ENCODE measurements around the gene CROT. TPM values are rescaled to one million over a fixed set of nuclear protein-coding genes. Genes with fewer than 3 reads are reported as not detected.

CROT gene
- total RNA-seq, 4 donors from 2014 or later: 12.0 to 20.7 (median 12.7) TPM

- Histone ChIP-seq H3K27me3 (no peaks in the 10 kb centered on the region), H3K36me3 (peaks cover 0 to 85% of the 10 kb centered on the region in 2 donors), H3K9me3 (no peaks in the 10 kb centered on the region), H3K27ac (no peak overlapping the region), H3K4me1 (no peaks in the 10 kb centered on the region), H3K4me3 (no peak overlapping the region)
- no peak for ATAC-seq
- TF ChIP-seq POLR2A (IDR thresholded peaks at IDR 0.05) (no peak), CTCF (IDR thresholded peaks at IDR 0.05) (no peak), EP300 (IDR thresholded peaks at IDR 0.05) (no peak), POLR2AphosphoS5 (IDR thresholded peaks at IDR 0.05) (no peak)
These were observed 18.8 kb downstream of the CROT start for GRCh38 chr7:87364246-87364645.

- TF ChIP-seq EP300 (IDR thresholded peaks at IDR 0.05): no peak
- no peak for TF ChIP-seq POLR2A (IDR thresholded peaks at IDR 0.05)
- Histone ChIP-seq H3K9me3 (no peaks in the 10 kb centered on the region), H3K4me1 (no peaks in the 10 kb centered on the region), H3K4me3 (no peak overlapping the region), H3K27me3 (no peaks in the 10 kb centered on the region), H3K36me3 (peaks cover 0 to 69% of the 10 kb centered on the region in 2 donors), H3K27ac (no peak overlapping the region)
- no peak for ATAC-seq
- 85 to 95% methylated on average over 3 to 4 of the region's 4 CpGs for WGBS, 2 donors (ENCODE audit: low coverage in 1 of 2)
These were observed 23.8 kb downstream of the CROT start for GRCh38 chr7:87369216-87369615.

- ATAC-seq: no peak
- Histone ChIP-seq H3K4me1 (no peaks in the 10 kb centered on the region), H3K4me3 (no peak overlapping the region), H3K27me3 (no peaks in the 10 kb centered on the region), H3K36me3 (peaks cover 0 to 54% of the 10 kb centered on the region in 2 donors), H3K9me3 (no peaks in the 10 kb centered on the region), H3K27ac (no peak overlapping the region)
- WGBS, 2 donors (ENCODE audit: low coverage in 1 of 2): 94 to 100% methylated on average over 1 of the region's 1 CpG
- TF ChIP-seq POLR2A (IDR thresholded peaks at IDR 0.05) (no peak), POLR2AphosphoS5 (IDR thresholded peaks at IDR 0.05) (no peak), EP300 (IDR thresholded peaks at IDR 0.05) (no peak), CTCF (IDR thresholded peaks at IDR 0.05) (no peak)
These were observed 25.3 kb downstream of the CROT start for GRCh38 chr7:87370660-87371180.

GRCh38 chr7:87375662-87376435, 30.4 kb downstream of the CROT start:
- no peak for ATAC-seq
- TF ChIP-seq POLR2A (IDR thresholded peaks at IDR 0.05): no peak
- no peak for TF ChIP-seq CTCF (IDR thresholded peaks at IDR 0.05)
- no peak for TF ChIP-seq EP300 (IDR thresholded peaks at IDR 0.05)
- no peak for TF ChIP-seq POLR2AphosphoS5 (IDR thresholded peaks at IDR 0.05)
- WGBS, 2 donors (ENCODE audit: low coverage in 1 of 2): 80 to 85% methylated on average over 5 of the region's 5 CpGs

GRCh38 chr7:87380905-87381304, 35.4 kb downstream of the CROT start:
- no peaks in the 10 kb centered on the region for H3K9me3 ChIP-seq
- H3K27me3 ChIP-seq: no peaks in the 10 kb centered on the region
- no peak overlapping the region for H3K27ac ChIP-seq
- 90 to 93% methylated on average over 5 of the region's 5 CpGs for WGBS, 2 donors (ENCODE audit: low coverage in 1 of 2)
- peaks cover 0 to 73% of the 10 kb centered on the region in 2 donors for H3K36me3 ChIP-seq
- TF ChIP-seq CTCF (IDR thresholded peaks at IDR 0.05) (no peak), EP300 (IDR thresholded peaks at IDR 0.05) (no peak), POLR2A (IDR thresholded peaks at IDR 0.05) (no peak), POLR2AphosphoS5 (IDR thresholded peaks at IDR 0.05) (no peak)
- ATAC-seq: no peak
- no peak overlapping the region for H3K4me3 ChIP-seq
- H3K4me1 ChIP-seq: no peaks in the 10 kb centered on the region

More at GRCh38 chr7:87375662-87376435, 30.4 kb downstream of the CROT start:
- Histone ChIP-seq H3K36me3 (peaks cover 0 to 44% of the 10 kb centered on the region in 2 donors), H3K27ac (no peak overlapping the region), H3K27me3 (no peaks in the 10 kb centered on the region), H3K4me1 (no peaks in the 10 kb centered on the region), H3K9me3 (no peaks in the 10 kb centered on the region), H3K4me3 (no peak overlapping the region)

All from gastroesophageal sphincter (tissue), 4 donors.